HuH-7 (cell line): Measurements from ENCODE around the gene SYTL2.

Source experiments
- DNase-seq: peaks from one replicate; pipeline ENCODE4 v3.0.0; 2011; ENCODE audit warnings: low spot score

SYTL2 gene

GRCh38 chr11:85762226-85762625, 48.7 kb downstream of the SYTL2 start:
- DNase-seq, result no peak

GRCh38 chr11:85759915-85760314, 51.0 kb downstream of the SYTL2 start:
- no peak for DNase-seq

DNA sequence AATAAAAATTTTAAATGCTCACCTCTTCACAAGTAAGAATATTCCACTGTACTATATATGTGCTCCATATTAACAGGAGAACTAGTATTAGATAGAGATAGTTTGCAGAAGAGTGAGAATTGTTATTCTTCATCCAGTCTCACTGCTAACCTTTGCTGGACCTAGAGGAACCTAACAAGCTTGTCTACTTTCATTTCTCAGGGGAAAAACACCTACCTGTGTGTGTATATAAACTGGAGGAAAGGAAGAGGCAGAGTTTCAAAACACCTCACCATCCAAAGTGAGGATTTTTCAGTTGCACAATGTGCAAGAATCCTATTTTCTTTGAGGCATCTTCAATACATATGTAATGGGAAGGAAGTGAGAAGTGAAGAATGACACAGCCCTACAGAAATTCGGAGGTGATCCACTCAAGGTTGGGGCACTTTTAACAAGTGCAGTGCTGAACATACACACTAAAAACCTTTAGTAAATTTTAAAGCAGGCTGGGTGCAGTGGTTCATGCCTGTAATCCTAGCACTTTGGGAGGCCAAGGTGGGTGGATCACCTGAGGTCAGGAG, 52.4 kb downstream of the SYTL2 start:
- no peak for DNase-seq

- no peak for DNase-seq
Observed at GRCh38 chr11:85758026-85758425, 52.9 kb downstream of the SYTL2 start.

DNA sequence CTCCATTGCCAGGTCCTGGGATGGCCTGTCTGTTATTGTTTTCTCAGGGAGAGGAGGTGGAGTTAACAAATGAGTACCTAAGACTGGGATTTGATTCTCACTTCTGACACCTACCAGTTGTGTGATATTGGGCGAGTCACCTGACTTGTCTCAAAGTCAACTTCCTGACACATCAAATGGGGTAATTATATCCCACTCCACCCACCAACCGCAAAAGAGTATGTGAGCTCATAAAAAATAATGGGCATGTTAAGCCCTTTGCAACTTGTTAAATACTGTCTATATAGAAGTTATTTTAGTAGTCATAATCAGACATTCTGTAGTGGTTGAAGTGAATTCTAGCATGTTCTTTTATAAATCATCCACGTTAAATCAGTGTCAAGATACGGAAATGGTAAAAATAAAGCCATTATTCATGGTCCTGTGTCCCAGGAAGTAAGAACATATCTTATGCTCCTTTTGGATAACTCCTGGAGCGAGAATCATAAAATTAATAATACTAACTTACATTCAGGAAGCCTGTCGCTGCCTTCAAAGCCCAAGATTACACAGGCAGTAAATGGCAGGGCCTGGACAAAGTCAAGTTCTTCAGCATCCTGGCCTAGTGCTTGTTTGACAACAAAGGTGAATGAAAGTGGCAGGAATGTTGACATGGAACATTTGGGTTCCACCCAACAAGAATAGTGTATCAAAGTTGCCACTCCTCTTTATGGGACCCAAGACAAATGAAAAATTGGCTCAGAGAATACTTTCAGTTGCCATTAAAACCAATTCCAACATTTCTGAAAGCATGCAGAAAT, 54.3 kb downstream of the SYTL2 start:
- no peak for DNase-seq

GRCh38 chr11:85755701-85756100, 55.2 kb downstream of the SYTL2 start:
- no peak for DNase-seq

DNA sequence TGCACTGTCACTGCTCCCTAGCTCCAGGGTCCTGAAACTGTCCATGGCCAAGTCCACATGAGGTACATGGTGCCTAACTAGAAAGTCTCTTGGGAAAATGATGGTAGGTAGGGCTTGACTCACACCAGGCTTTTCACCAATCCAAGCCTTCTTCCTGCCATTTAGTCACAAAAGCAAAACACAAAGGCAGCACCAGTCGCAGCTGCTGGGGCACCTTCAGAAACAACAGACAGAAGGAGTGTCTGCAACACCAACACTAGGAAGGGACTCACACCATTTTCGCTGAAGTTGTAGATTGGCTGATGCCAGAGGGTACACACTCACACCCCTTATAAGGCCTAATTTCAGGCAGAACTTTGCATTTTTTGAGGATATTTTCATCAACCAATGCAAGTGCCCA, 55.7 kb downstream of the SYTL2 start:
- DNase-seq, result no peak

DNA sequence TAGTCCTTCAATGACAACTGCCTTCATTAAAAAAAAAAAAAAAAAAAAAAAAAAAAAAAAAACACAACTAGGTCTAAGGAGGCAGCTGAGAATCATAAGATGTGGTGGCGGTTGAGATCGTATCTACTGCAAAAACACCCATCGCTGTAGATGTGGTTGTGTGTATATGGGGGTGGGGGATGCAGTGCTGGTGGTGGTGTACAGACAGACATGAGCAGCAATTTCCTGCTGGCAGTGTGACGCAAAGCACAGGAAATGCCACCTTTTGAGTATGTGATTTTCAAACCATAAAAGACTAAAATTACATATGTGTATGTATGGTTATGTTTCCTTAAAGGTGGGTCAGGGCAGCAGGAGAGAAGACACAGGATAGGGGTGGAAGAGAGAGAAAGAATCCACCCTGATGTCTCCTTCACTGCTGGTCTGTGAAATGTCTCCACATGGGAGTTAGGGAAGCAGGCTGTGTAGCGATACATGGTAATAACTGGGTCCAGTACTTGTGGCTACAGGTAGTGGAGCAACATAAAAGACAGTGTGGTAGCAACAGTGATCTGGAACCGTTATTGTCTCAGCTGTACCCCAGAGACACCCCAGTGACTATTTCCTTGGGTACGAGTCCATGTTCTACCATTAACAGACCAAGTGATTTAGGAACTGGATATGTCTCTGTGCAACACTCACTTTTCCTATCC, 57.9 kb downstream of the SYTL2 start:
- DNase-seq, result no peak

DNA sequence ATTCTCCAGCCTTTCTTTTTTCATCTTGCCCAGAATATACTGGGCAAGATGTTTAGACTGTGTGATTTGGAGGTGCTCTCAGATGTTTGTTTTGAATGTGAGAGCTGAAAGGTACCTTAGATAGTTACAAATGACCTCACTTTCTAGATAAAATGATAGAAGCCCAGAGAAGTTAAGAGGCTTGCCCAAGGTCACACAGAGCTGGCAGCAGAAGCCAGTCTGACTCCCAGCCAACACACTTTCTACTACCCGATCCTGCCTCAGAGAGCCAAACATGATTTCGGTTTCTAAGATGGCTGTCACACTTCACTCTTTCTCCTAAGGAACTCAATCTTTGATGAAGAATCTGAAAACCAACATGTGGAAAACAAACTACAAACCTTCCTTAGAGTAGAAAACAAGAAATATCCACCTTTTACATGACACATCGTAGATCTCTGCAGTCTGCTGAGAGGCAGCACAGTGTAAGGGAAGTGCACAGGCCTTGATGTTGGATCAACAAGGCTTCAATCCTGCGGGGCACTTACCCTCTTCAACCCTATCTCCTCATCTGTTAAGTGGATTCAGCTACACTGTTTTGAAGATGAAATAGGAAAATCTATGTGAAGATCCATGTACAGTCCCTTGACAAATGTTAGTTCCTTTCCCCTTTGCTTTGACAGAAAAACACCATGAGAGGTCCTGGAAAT, 58.6 kb downstream of the SYTL2 start:
- DNase-seq, result no peak

- no peak for DNase-seq
Observed at GRCh38 chr11:85751724-85752123, 59.2 kb downstream of the SYTL2 start.

GRCh38 chr11:85750646-85751045, 60.3 kb downstream of the SYTL2 start:
- no peak for DNase-seq

GRCh38 chr11:85749884-85750283, 61.1 kb downstream of the SYTL2 start:
- DNase-seq, result no peak

GRCh38 chr11:85749287-85749834, 61.6 kb downstream of the SYTL2 start:
- no peak for DNase-seq

- DNase-seq, result no peak
Observed at GRCh38 chr11:85748455-85748891, 62.5 kb downstream of the SYTL2 start.

- no peak for DNase-seq
Observed at GRCh38 chr11:85746670-85747069, 64.3 kb downstream of the SYTL2 start.

GRCh38 chr11:85745626-85746025, 65.3 kb downstream of the SYTL2 start:
- no peak for DNase-seq

- DNase-seq, result no peak
Observed at GRCh38 chr11:85742873-85743275, 68.1 kb downstream of the SYTL2 start.

DNA sequence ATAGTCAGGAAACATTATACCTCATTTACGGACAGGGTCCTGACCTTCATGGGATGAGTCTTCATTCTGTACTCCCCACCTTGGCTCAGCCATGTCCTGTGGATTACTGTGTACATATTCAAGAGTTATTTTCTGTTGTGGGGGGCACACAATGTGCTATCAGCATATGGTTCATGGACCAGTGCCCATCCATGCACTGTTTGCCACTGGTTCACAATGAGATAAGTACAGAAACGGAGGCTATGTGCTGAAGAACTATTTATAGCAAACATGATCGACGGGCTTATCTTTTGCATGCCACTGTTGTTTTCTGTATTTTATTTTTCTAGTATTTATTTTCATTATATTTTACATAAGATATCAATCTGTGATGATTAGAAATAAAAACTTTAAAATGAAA, 68.6 kb downstream of the SYTL2 start:
- DNase-seq, result no peak

GRCh38 chr11:85740481-85741400, 70.2 kb downstream of the SYTL2 start:
- DNase-seq, result no peak

DNA sequence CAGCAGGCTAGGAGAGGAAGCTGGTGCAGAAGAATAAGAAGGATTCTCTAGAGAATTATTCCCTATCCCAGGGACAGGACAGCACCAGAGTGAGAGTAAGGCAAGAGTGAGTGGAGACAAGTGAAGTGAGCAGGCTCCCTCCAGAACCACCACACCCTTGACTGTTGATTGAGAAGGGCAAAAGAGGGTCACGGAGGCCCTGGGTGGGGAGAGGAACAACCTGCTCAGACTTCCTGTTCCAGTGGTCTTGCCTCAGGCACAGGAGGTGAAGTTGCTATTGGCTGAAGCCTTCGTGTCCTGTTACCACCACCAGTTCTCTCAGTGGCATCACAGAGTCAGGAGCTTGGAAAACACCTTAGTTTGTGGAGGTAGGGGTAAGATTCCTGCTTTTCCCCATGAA, 73.2 kb downstream of the SYTL2 start:
- no peak for DNase-seq

- no peak for DNase-seq
Observed at GRCh38 chr11:85735876-85736460, 75.0 kb downstream of the SYTL2 start.
